GM19099 (cell line): Measurements from ENCODE around the gene PITRM1.

Source experiments
- POLR2A ChIP-seq: IDR thresholded peaks from 3 replicates; pipeline ENCODE4 v1.6.1; 2011; ENCODE audit warnings: low read depth; ENCODE audit not compliant: insufficient read length; ENCODE audit errors: extremely low read depth

PITRM1 gene

DNA sequence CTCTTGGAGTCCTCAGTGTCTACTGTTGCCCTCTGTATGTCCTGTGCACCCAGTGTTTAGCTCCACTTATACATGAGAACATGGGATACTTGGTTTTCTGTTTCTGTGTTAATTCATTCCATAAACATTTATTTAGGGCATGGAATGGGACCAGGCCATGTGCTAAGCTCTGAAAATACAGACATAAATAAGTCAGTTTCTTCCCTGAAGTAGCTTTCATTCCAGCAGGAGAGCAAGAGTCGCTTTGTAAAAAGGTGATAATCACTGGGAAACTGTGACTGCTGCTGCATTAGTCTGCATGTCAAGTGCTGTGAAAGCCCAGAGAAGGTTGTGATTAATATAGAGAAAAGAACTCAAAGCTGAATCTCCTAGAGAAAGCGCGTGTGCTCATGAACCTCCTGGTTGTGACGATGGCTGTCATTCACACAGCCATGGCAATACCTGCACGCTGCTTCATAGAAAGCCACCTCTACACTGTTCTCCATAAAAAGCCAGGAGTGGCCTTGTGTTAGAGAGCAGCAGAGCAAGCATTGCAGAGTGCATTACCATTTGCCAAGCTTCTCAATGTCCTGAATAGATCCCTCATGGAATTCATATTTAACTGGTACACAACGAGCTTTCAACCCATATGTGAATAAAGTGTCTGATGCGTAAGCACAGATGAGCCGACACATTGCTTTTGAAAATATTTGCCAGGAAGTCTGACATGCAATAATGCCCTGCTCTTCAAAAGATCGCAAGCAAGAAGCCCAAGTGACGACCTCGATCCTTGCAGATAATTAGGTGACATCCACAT, 30.6 kb upstream of the PITRM1 start:
- TF ChIP-seq POLR2A, result no peak

DNA sequence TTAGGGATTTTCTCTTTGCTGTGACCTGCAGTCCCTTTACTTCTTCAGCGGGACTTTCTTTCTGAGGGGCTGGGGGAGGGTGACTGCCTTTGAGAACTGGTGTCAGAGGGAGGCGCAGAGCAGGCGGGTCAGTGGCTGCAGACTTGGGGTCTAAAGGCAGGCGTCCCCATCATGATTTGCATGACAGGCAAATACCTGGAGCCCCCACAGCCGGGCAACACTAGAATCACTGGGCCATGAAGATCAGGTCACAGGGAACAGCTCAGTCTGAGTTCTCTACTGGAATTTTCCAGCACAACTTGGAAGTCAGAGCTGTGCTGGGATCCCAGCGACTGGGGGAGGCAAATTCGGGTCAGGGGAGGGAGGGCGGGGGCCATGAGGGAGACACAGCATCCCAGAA, 29.2 kb upstream of the PITRM1 start:
- no peak for TF ChIP-seq POLR2A

DNA sequence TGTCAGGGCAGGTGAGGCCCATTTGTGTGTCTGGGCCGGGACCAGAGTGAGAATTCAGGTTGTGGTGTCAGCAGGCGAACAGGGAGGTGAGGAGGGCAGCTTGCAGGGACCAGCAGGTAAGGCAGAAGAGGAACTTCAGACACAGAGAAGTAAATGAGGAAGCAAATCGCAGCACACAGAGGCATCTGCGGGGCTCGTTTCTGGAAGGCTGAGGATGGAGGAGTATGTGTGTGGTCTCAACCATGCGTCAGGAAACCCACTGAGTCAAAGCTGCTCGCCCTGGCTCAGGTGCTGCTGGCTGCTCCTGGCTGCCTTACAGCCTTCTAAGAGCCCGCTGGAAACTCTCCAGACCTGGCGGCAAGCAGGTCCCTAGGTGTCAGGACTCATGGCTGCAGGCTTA, 26.9 kb upstream of the PITRM1 start:
- TF ChIP-seq POLR2A, result no peak

DNA sequence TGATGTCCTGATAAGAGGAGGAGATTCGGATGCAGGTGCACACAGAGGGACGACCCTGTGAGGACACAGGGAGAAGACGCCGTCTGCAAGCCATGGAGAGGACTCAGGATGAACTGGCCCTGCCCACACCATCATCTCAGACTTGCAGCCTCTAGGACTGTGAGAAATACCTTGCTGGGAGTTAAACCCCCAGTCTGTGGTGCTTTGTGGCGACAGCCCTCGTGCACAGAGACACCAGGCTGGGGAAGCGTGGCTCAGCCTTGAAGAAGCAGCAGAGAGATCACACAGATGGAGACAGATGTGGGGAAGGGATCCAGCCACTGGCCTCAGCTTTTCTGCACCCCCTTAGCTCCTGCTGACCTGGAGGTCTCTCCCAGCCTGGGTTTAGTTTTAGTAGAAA, 26.3 kb upstream of the PITRM1 start:
- no peak for TF ChIP-seq POLR2A

DNA sequence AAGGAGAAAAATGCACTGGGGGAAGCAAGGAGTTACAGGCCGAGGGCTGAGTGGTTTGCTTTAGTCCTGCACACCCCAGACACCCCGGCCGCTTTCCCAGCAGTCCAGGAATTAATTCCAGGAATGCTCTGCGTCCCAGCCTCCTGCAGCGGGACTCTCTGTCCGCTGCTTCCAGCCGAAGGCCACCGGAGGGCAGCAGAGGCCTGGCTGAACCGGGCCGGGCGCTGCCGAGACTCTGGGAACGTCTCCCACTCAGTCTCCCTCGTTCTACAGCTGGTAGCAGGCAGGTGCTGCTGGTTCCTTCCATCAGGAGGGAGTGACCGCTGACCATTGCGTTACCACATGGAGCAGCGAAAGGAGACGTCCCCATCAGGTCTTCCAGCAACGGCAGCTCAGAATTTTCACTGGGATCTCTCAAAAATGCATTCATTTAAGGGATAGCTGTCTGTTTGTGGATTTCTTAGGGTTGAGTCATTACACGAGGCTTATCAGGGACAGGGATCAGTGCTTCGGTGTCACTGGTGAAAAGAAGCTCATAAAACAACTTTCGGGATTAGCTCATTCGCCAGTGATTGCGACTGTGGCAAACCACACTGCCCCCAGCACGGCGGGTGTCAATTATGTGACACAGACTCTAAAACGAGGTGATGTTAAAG, 24.9 kb upstream of the PITRM1 start:
- TF ChIP-seq POLR2A, result no peak

DNA sequence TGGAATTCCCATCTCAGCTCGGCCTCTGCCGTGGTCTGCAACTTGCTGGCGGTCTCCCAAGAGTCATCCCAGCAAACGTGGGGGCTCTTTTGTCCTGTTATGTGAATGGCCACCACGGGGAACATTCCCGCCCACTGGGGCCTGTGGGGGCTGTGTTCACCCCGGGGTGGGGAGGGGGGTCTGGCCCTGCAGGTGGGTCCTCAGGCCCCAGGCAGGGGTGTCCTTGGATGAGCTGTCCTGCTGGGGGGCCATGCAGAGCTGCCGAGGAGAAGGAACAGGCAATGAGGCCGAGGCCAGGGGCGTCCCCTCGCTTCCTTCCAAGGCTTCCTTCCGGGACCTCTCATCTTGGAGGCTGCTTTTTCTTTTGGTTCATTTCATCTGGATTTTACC, 24.4 kb upstream of the PITRM1 start:
- no peak for TF ChIP-seq POLR2A

DNA sequence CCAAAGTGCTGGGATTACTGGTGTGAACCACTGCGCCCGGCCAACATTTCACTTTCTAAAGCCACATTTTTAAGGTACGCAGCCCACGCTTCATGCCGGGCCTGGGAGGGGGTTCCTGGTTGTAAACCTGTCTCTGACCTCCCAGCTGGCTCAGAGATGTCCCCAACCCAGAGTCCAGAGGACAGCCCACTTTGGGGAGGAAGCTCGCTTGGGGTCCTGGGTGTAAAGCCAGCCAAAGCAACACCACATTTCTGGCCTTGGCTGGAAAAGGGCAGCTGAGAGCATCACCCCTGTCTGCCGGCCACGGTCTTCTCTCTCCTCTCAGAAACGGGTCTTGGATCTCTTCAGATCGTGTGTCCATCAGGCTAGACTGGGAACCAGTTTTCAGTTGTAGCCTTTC, 23.9 kb upstream of the PITRM1 start:
- no peak for TF ChIP-seq POLR2A

DNA sequence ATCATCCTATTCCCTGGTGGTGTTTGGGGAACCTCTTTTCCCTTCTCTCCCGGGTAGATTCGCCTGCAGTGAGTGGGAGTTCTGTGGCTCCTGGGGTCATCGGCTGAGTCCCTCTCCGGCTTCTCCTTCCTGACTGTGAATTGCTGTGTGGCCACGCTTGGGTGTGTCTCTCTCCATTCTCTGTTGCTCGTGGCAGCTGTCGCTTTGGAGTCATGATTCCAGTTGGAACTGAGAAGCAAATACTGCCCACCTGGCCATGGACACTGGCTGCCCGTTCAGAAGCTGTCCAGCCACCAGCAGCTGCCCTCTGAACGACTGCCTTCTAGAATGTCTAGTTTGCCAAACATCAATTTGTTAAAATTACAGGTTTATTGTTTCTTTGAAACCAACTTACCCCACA, 23.1 kb upstream of the PITRM1 start:
- no peak for TF ChIP-seq POLR2A

DNA sequence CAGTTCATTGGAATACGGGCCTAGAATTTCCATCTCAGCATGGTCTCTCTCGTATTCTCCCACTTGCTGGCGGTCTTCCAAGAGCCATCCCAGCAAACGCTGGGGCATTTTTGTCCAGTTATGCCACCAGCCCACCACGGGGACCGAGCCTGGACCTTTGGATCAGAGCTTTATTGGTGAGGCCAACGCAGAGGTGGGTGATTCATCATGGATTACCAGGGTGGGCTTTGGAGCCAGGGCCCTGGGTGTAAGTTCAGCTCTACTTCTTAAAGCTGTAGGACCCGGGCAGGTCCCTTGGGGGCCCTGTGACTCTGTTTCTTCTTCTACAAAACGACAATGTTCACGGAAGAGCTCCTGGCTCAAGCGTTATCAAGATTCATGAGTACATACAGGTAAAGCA, 22.7 kb upstream of the PITRM1 start:
- TF ChIP-seq POLR2A, result no peak

DNA sequence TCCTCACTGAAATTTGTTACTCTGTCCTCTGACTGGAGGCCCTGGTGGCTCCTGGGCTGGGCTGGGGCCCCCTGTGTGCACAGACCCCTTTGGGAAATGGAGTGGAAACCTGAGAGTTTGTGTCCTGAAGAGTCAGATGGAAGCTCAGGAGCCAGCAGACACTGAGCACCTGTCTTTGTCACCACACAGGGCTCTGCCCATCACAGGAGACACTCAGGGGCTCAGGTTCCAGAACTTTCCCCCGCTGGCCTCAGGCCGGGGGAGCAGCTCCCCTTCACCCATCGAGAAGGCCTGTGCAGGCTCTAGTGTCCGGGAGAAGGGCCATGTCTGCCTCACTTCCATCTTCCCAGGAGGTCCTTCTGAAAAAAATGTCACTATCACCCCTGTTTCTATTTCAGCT, 22.3 kb upstream of the PITRM1 start:
- TF ChIP-seq POLR2A, result no peak

DNA sequence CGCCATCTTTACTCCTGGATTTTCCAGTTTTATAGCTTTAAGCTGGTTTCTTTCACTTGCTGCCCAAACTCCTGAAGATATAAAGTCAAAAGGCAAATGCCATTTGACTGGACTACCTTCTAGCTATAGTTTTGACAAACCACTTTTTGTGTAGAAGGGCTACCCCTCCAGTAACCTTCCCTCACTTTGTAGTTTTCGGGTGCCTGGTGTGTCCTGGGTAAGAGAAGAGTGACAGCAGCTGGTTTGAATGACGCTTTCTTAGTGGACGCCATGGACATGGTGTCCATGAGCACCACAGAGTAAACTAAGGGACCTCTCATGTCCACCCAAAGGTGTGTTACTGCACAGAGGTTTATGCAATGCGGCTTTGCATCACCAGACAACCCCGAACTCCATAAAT, 21.2 kb upstream of the PITRM1 start:
- TF ChIP-seq POLR2A, result no peak

DNA sequence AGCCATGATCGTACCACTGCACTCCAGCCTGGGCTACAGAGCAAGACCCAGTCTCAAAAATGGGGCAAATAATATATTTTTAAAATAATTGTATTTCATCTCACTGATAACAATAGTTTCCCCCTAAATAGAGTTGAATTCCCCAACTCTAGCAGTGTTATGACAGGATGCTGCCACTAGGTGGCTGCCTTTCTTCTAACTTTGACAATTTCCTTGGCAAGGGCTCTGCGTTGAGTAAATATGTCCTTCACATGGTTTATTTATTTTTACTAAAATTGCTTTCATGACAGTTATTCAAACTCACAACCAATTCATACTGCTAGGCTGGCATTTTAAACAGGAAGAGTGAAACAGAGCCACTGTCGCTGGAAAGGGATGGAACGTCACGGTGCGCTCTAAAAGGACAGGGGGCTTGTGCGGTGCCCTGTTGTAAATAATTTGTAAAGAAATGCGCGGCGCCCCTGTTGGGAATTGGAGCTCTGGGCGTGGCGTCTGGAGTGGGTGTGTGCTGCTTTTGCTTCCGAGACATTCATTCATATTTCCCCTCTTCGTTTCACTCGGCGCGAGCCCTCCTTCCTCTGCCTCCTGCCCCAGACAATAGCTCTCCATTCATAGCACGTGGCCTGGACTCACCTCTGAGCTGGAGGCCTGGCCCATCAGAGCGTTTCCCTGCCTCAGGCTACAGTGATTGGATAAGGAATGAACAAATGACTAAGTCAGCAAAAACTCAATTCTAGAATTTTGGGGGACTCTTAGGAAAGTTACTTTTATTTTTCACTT, 20.5 kb upstream of the PITRM1 start:
- TF ChIP-seq POLR2A, result no peak

DNA sequence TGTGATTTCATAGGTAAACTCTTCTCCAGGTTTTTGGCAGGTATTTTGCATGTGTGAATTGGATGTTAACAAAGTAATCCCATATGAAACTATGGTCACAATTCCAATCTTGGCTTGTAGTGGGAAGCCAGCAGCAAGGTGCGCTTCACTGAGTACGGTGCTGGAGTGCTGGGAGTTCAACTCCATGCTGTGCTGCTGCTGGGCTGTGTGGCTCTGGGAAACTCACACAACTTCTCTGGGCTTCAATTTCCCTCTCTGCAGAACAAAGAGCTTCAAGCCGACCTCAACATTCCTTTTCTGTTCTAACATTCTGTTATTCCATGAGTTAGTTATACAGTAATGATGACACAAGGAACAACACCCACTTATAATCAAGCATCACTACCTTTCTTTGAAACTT, 18.2 kb upstream of the PITRM1 start:
- TF ChIP-seq POLR2A, result no peak

DNA sequence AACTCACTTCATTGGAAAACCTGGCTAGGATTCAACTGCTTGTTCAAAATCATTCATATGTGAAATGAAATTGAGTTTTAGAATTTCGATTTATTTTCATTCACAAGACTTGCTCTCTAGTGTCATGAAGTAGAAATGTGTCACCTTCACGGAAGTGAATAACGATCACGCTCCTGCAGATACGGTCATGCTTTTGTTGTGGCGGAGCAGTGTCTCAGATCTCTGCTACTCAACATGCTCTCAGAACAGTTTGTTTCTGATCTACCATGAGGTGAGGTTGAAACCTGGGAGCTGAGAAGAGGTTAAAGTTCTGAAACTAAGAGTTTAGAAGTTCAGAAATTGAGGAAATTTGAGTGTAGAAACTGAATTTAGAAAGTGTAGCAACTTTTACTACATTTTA, 13.8 kb upstream of the PITRM1 start:
- TF ChIP-seq POLR2A, result no peak

DNA sequence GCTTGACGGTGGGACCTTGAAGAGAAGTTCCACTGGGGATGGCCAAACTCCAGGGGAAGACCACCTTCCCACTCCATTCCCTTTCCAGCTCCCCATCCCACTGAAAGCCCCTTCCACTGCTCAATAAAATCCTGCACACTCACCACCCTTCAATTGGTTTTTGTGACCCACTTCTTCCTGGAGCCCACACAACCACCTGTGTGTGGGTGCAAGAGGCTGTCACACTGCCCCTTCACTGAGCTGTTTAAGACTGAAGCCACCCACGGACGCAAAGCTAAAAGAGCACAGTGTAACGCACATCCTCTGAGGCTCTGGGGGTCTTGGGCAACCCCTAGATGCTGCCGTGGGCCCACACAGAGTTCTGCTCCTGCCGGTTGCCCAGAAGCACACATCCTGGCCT, 12.8 kb upstream of the PITRM1 start:
- no peak for TF ChIP-seq POLR2A
